ENCODE data around the gene MACO1. TPM values are rescaled to one million over a fixed set of nuclear protein-coding genes. Genes with fewer than 3 reads are reported as not detected.

Gene MACO1
- total RNA-seq, 1 donor from 2014 or later, result 15.8 TPM

DNA sequence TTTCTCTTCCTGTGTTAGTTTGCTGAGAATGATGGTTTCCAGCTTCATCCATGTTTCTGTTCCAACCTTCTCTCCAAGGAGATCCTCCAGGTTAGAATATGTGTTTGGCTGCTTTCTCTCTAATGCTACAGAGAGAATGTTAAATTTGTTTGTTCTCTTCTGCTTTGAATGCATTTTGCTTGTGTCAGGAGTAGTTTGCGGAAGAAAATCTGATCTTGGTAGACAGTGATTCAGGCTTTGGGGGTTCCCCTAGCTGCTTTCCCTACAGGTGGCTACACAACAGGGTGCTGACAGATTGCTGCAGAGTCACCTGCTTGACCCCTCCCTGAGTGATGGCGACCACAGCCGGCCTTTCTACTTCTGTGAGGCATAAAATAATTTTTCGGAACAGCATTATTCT, 41.8 kb downstream of the MACO1 start:
- H3K4me1 Mint-ChIP-seq (ENCODE audit: low read depth), result peaks cover 40% of the 10 kb centered on the region
- DNase-seq (ENCODE audit: low spot score), result no peak

DNA sequence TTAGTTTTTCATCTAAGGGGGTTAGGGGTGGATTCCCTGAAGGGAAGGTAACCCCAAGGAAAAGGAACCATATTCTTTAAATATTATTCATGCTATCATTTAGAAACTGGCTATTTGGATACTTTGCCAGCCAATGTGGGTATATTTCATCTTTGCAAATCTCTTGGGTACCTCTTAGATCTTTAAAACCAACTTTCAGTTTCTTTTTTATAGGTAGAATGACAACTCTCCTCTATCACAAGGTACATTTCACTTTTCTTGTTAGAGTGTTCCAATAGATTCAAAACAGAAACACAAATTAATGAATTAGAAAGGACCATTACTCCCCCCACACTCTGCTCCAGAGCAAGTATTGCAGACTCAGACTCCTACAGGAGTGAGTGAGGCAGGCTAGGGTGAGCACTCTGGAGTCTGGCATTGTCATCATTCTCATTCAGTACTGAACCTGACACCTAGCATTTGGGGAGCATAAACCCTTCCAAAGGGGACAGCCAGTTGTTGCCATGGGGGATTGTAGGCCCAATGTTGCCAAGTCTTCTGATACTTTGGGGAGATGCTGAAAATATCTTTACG, 43.0 kb downstream of the MACO1 start:
- H3K9me3 Mint-ChIP-seq, result no peaks in the 10 kb centered on the region
- H3K36me3 Mint-ChIP-seq (ENCODE audit: low read depth), result peaks cover 9% of the 10 kb centered on the region
- H3K27ac Mint-ChIP-seq, result peak overlapping the region; percentile 73
- H3K27me3 Mint-ChIP-seq (ENCODE audit: low read depth), result no peaks in the 10 kb centered on the region
- intact Hi-C loops (cut with micrococcal nuclease), result no loop called here
- H3K4me3 Mint-ChIP-seq (ENCODE audit: low read depth), result peak overlapping the region; percentile 13
- H3K4me1 Mint-ChIP-seq (ENCODE audit: low read depth), result peaks cover 33% of the 10 kb centered on the region
- DNase-seq (ENCODE audit: low spot score), result no peak

More for the DNA sequence above, 41.8 kb downstream of the MACO1 start:
- Mint-ChIP-seq H3K27ac (no peak overlapping the region), H3K27me3 (ENCODE audit: low read depth) (no peaks in the 10 kb centered on the region), H3K4me3 (ENCODE audit: low read depth) (no peak overlapping the region), H3K36me3 (ENCODE audit: low read depth) (peaks cover 14% of the 10 kb centered on the region), H3K9me3 (no peaks in the 10 kb centered on the region)
- intact Hi-C loops (cut with micrococcal nuclease), result no loop called here

DNA sequence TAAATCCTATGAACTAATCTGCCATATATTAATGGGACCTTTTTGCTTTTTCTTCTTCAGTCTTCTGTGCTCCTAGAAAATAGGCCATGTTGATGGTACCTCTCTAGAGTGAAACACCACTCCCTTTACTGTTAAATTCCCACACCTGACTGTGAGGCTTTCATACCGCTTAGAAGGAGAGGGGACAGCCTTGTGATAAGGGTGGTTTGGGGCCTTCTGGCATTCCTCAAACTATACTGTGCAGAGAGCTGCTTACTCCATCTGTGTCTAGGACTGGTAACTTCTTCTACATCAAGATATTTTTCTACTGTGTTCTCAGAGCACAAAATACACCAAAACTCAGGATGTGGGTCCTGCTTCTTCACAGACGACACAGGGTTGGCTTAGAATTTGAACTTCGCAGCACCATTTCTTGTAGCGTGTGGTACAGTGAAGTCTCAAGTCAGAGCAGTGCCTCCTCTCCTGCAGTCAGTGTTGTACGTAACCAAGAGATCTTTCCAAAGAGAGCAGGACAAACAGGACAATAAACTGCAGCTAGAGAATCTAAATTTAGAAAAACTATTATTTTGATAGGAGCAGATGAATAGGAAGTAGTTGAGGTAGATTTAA, 43.8 kb downstream of the MACO1 start:
- DNase-seq (ENCODE audit: low spot score), result no peak
- Mint-ChIP-seq H3K27ac (no peak overlapping the region), H3K4me3 (ENCODE audit: low read depth) (no peak overlapping the region), H3K9me3 (no peaks in the 10 kb centered on the region), H3K4me1 (ENCODE audit: low read depth) (peaks cover 33% of the 10 kb centered on the region), H3K36me3 (ENCODE audit: low read depth) (peaks cover 9% of the 10 kb centered on the region), H3K27me3 (ENCODE audit: low read depth) (no peaks in the 10 kb centered on the region)
- intact Hi-C loops (cut with micrococcal nuclease), result no loop called here

- intact Hi-C loops (cut with micrococcal nuclease), result no loop called here
- peaks cover 30% of the 10 kb centered on the region for H3K4me1 Mint-ChIP-seq (ENCODE audit: low read depth)
Measured at GRCh38 chr1:25476186-25477097, 45.7 kb downstream of the MACO1 start.

DNA sequence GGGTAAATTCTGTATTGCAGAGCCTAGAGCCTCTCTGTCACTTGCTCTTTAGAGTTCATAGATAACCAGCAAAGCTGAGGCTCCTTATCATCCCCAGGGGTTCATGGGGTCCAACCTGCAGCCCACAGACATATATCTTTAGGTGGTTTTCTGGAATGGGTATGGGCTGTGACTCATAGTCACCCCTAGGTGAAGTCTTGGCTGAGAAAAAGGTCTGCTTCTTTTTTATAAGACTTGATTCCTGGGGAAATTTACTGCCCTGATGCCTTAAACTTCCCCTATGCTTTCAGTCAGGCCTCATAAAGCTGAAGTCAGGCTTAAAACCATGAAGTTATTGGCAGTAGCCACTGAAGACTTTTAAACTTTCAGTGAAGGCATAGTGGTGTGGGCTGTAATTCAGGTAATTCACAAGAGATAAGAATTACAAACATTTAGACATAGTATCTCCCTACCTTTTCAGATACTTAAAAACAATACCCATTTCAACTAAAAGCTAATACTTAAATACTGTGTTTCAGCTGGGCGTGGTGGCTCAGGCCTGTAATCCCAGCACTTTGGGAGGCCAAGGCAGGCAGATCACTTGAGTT, 46.8 kb downstream of the MACO1 start:
- Mint-ChIP-seq H3K27ac (no peak overlapping the region), H3K9me3 (no peaks in the 10 kb centered on the region), H3K4me3 (ENCODE audit: low read depth) (no peak overlapping the region), H3K27me3 (ENCODE audit: low read depth) (no peaks in the 10 kb centered on the region), H3K4me1 (ENCODE audit: low read depth) (peaks cover 27% of the 10 kb centered on the region), H3K36me3 (ENCODE audit: low read depth) (peaks cover 9% of the 10 kb centered on the region)
- intact Hi-C loops (cut with micrococcal nuclease), result no loop called here
- no peak for DNase-seq (ENCODE audit: low spot score)

More at GRCh38 chr1:25476186-25477097, 45.7 kb downstream of the MACO1 start:
- H3K9me3 Mint-ChIP-seq, result no peaks in the 10 kb centered on the region
- H3K4me3 Mint-ChIP-seq (ENCODE audit: low read depth), result no peak overlapping the region
- H3K36me3 Mint-ChIP-seq (ENCODE audit: low read depth), result peaks cover 9% of the 10 kb centered on the region
- H3K27ac Mint-ChIP-seq, result no peak overlapping the region
- no peak for DNase-seq (ENCODE audit: low spot score)
- no peaks in the 10 kb centered on the region for H3K27me3 Mint-ChIP-seq (ENCODE audit: low read depth)

GRCh38 chr1:25478633-25479032, 47.9 kb downstream of the MACO1 start:
- Mint-ChIP-seq H3K27me3 (ENCODE audit: low read depth) (no peaks in the 10 kb centered on the region), H3K36me3 (ENCODE audit: low read depth) (peaks cover 9% of the 10 kb centered on the region), H3K9me3 (no peaks in the 10 kb centered on the region), H3K4me1 (ENCODE audit: low read depth) (peaks cover 20% of the 10 kb centered on the region), H3K4me3 (ENCODE audit: low read depth) (no peak overlapping the region), H3K27ac (no peak overlapping the region)
- intact Hi-C loops (cut with micrococcal nuclease), result no loop called here
- DNase-seq (ENCODE audit: low spot score), result no peak

DNA sequence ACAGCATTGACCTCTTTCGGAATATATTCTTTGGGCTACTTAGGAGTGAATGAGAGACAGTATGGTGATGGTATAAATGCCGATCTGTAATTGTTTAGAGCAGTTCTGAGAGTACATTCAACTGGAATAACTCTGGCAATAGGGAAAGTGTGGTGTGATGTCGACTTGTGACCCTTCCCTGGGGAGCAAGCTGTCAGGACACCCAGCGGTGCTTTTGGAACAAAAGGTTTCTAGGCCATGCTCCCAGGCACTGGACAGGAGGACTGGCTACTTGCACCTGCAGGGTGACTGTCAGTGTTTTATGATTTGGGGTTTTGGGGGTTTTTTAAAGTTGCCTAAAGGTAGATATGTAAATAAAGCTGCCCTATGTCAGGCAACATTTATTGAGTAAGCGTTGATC, 50.9 kb downstream of the MACO1 start:
- no peaks in the 10 kb centered on the region for H3K9me3 Mint-ChIP-seq
- H3K36me3 Mint-ChIP-seq (ENCODE audit: low read depth), result peaks cover 15% of the 10 kb centered on the region
- H3K27ac Mint-ChIP-seq, result no peak overlapping the region
- H3K27me3 Mint-ChIP-seq (ENCODE audit: low read depth), result no peaks in the 10 kb centered on the region
- H3K4me1 Mint-ChIP-seq (ENCODE audit: low read depth), result peaks cover 6% of the 10 kb centered on the region
- no peak overlapping the region for H3K4me3 Mint-ChIP-seq (ENCODE audit: low read depth)
- no peak for DNase-seq (ENCODE audit: low spot score)
- intact Hi-C loops (cut with micrococcal nuclease), result no loop called here

GRCh38 chr1:25482211-25482610, 51.5 kb downstream of the MACO1 start:
- DNase-seq (ENCODE audit: low spot score), result no peak
- H3K9me3 Mint-ChIP-seq, result no peaks in the 10 kb centered on the region
- intact Hi-C loops (cut with micrococcal nuclease), result no loop called here
- H3K27ac Mint-ChIP-seq, result no peak overlapping the region
- H3K27me3 Mint-ChIP-seq (ENCODE audit: low read depth), result no peaks in the 10 kb centered on the region
- H3K36me3 Mint-ChIP-seq (ENCODE audit: low read depth), result peaks cover 19% of the 10 kb centered on the region
- no peak overlapping the region for H3K4me3 Mint-ChIP-seq (ENCODE audit: low read depth)
- H3K4me1 Mint-ChIP-seq (ENCODE audit: low read depth), result peaks cover 2% of the 10 kb centered on the region

GRCh38 chr1:25484096-25484495, 53.4 kb downstream of the MACO1 start:
- H3K36me3 Mint-ChIP-seq (ENCODE audit: low read depth), result peaks cover 27% of the 10 kb centered on the region
- H3K27ac Mint-ChIP-seq, result no peak overlapping the region
- no peak overlapping the region for H3K4me3 Mint-ChIP-seq (ENCODE audit: low read depth)
- intact Hi-C loops (cut with micrococcal nuclease), result no loop called here
- DNase-seq (ENCODE audit: low spot score), result no peak
- H3K27me3 Mint-ChIP-seq (ENCODE audit: low read depth), result no peaks in the 10 kb centered on the region
- H3K9me3 Mint-ChIP-seq, result no peaks in the 10 kb centered on the region
- H3K4me1 Mint-ChIP-seq (ENCODE audit: low read depth), result peaks cover 2% of the 10 kb centered on the region

GRCh38 chr1:25484533-25484932, 53.8 kb downstream of the MACO1 start:
- H3K27ac Mint-ChIP-seq, result no peak overlapping the region

GRCh38 chr1:25485536-25486411, 55.1 kb downstream of the MACO1 start:
- no peak for DNase-seq (ENCODE audit: low spot score)
- H3K4me3 Mint-ChIP-seq (ENCODE audit: low read depth), result no peak overlapping the region
- peaks cover 6% of the 10 kb centered on the region for H3K4me1 Mint-ChIP-seq (ENCODE audit: low read depth)
- H3K27ac Mint-ChIP-seq, result no peak overlapping the region
- no peaks in the 10 kb centered on the region for H3K9me3 Mint-ChIP-seq
- H3K36me3 Mint-ChIP-seq (ENCODE audit: low read depth), result peaks cover 40% of the 10 kb centered on the region
- no peaks in the 10 kb centered on the region for H3K27me3 Mint-ChIP-seq (ENCODE audit: low read depth)
- intact Hi-C loops (cut with micrococcal nuclease), result loop anchor here (5.0 kb wide), 1 partner anchor 53 kb away; the partner anchor contains the start of gene MACO1

More at GRCh38 chr1:25484533-25484932, 53.8 kb downstream of the MACO1 start:
- Mint-ChIP-seq H3K36me3 (ENCODE audit: low read depth) (peaks cover 31% of the 10 kb centered on the region), H3K4me3 (ENCODE audit: low read depth) (no peak overlapping the region), H3K4me1 (ENCODE audit: low read depth) (peaks cover 2% of the 10 kb centered on the region), H3K27me3 (ENCODE audit: low read depth) (no peaks in the 10 kb centered on the region), H3K9me3 (no peaks in the 10 kb centered on the region)
- no peak for DNase-seq (ENCODE audit: low spot score)
- intact Hi-C loops (cut with micrococcal nuclease), result no loop called here

- no peak for DNase-seq (ENCODE audit: low spot score)
- Mint-ChIP-seq H3K27ac (no peak overlapping the region), H3K36me3 (ENCODE audit: low read depth) (peaks cover 46% of the 10 kb centered on the region), H3K9me3 (no peaks in the 10 kb centered on the region), H3K4me1 (ENCODE audit: low read depth) (peaks cover 6% of the 10 kb centered on the region), H3K27me3 (ENCODE audit: low read depth) (no peaks in the 10 kb centered on the region), H3K4me3 (ENCODE audit: low read depth) (no peak overlapping the region)
- intact Hi-C loops (cut with micrococcal nuclease), result loop anchor here (5.0 kb wide), 1 partner anchor 54 kb away; the partner anchor contains the start of gene MACO1
Measured at GRCh38 chr1:25486602-25487001, 55.9 kb downstream of the MACO1 start.

All from activated T-helper 2 cell treated with anti-CD3 and anti-CD28 coated beads, Interferon-gamma antibody, Interleukin-2, Interleukin-4, amounts not matched to agents 10 μg/mL and 5 μg/mL and 100 μg/mL, durations not matched to agents 14 hours and 24 hours and 36 hours (primary cell).